ENCODE results near the gene SRSF6. TPM values are rescaled to one million over a fixed set of nuclear protein-coding genes. Genes with fewer than 3 reads are reported as not detected.
"Not testable (repeated sequence)": the region's sequence is repeated elsewhere in the genome, so short reads cannot be mapped to it uniquely, and the experiment has no call there.

The SRSF6 gene
- total RNA-seq, 1 donor from 2014 or later, result 284 TPM

DNA sequence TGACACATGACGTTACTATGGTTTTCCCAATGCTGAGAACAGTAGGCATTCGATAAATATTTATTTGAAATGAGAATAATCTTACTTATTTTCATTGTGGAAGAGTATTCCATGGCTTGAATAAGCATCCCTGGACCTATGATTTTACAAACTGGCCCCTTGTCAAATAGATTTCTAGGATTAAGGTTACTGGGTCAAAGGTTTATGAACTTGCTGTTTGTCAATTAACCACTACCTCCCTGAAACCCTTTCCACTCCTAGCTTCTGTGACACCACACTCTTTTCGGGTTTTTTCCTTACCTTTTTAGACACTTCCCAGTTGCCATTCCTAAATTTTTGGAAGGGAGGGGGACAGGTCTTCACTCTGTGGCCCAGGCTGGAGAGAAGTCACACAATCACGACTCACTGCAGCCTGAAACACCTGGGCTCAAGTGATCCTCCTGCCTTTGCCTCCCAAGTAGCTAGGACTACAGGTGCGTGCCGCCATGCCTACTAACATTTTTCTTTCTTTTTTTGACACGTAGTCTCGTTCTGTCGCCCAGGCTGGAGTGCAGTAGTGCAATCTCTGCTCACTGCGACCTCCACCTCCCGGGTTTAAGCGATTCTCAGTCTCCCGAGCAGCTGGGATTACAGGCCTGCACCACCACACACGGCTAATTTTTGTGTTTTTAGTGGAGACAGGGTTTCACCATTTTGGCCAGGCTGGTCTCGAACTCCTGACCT is 5.1 kb upstream of the SRSF6 start:
- no peak overlapping the region for H3K27ac Mint-ChIP-seq (ENCODE audit: unreplicated experiment)
- peaks cover 10% of the 10 kb centered on the region for H3K4me1 Mint-ChIP-seq
- no peak overlapping the region for H3K4me3 Mint-ChIP-seq
- TF ChIP-seq, protein P1, sequence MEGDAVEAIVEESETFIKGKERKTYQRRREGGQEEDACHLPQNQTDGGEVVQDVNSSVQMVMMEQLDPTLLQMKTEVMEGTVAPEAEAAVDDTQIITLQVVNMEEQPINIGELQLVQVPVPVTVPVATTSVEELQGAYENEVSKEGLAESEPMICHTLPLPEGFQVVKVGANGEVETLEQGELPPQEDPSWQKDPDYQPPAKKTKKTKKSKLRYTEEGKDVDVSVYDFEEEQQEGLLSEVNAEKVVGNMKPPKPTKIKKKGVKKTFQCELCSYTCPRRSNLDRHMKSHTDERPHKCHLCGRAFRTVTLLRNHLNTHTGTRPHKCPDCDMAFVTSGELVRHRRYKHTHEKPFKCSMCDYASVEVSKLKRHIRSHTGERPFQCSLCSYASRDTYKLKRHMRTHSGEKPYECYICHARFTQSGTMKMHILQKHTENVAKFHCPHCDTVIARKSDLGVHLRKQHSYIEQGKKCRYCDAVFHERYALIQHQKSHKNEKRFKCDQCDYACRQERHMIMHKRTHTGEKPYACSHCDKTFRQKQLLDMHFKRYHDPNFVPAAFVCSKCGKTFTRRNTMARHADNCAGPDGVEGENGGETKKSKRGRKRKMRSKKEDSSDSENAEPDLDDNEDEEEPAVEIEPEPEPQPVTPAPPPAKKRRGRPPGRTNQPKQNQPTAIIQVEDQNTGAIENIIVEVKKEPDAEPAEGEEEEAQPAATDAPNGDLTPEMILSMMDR (conservative IDR thresholded peaks at IDR 0.05), result no peak
- H3K36me3 Mint-ChIP-seq (ENCODE audit: low read depth), result peaks cover 3% of the 10 kb centered on the region
- H3K9me3 Mint-ChIP-seq, result no peaks in the 10 kb centered on the region
- DNase-seq (ENCODE audit: low read depth, low spot score), result no peak
- peaks cover 31% of the 10 kb centered on the region for H3K27me3 Mint-ChIP-seq (ENCODE audit: low read depth)

DNA sequence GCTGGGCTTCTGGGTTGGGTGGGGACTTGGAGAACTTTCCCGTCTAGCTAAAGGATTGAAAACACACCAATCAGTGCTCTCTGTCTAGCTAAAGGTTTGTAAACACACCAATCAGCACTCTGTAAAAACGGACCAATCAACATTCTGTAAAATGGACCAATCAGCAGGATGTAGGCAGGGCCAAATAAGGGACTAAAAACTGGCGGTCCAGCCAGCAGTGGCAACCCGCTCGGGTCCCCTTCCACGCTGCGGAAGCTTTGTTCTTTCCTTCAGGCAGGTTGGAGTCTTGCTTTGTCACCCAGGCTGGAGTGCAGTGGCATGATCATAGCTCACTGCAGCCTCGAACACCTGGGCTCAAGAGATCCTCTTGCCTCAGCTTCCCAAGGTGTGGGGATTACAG is 1.4 kb upstream of the SRSF6 start:
- H3K36me3 Mint-ChIP-seq (ENCODE audit: low read depth), result peaks cover 24% of the 10 kb centered on the region
- not testable (repeated sequence) for H3K9me3 Mint-ChIP-seq

DNA sequence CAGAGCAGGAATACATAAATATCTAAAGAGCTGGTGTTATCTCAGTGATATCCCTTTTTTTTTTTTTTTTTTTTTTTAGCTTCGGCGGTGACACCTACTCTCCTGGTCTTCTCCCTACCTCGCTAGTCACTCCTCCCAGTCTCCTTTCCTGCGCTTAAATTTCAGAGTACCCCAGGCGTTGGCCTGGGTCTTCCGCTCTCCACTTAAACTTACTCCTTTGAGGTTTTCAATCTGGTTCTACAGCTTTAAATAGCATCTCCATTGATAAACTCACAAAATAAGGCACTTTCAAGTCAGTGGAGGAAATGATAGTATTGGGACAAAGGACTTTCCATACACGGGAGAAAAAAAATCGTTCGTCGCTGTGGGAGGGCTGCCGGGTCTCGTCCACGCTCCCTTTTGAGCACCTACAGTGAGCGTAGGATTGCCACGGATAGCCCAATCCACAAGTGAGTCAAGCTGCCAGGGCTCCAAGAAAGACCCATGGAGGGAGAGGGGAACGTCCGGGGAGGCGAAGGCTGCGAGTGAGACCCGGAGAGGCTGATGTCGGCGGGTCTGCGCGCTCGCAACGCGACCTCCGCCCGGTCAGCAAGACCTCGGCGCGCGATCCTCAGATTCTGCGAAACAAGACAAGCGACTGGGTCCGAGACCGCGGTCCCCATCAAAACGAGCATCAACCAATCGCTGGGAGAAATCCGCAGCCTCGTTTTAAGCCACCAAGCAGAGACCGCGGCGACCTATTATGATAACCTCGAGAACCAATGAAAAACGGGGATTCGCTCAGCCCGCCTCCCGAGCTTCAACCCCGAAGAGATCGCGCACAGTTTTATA is 672 bp upstream of the SRSF6 start:
- Mint-ChIP-seq H3K27ac (ENCODE audit: unreplicated experiment) (peak overlapping the region; percentile 99), H3K9me3 (no peaks in the 10 kb centered on the region)

More for the DNA sequence above, 1.4 kb upstream of the SRSF6 start:
- DNase-seq (ENCODE audit: low read depth, low spot score); H3K27ac Mint-ChIP-seq (ENCODE audit: unreplicated experiment): not testable (repeated sequence)
- H3K4me1 Mint-ChIP-seq, result peaks cover 36% of the 10 kb centered on the region
- H3K4me3 Mint-ChIP-seq, result peak overlapping the region; percentile 94
- peaks cover 18% of the 10 kb centered on the region for H3K27me3 Mint-ChIP-seq (ENCODE audit: low read depth)

DNA sequence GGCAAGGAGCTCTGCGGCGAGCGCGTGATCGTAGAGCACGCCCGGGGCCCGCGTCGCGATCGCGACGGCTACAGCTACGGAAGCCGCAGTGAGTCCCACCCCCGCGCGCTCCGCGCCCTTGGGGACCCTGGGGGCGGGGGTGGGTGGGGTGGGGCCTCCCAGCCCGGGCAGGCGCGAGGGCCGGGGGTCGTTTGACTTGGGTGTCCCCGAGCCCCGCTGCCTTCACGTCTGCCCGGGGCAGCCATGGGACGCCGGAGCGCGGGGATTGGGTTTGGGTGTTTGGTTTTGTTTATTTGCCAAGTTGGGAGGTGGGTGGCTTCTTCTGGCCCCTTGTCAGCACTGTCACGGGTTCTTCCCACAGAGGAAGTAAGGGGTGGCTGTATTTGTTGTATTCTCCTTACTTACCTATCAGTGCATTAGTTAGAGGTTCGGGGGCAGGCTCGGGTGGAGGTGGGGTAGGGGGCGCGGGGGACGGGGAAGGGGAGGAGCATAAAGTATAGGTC is 777 bp downstream of the SRSF6 start:
- H3K27ac Mint-ChIP-seq (ENCODE audit: unreplicated experiment), result peak overlapping the region; percentile 87
- peaks cover 47% of the 10 kb centered on the region for H3K4me1 Mint-ChIP-seq
- no peak for DNase-seq (ENCODE audit: low read depth, low spot score)
- peak overlapping the region; percentile 95 for H3K4me3 Mint-ChIP-seq
- TF ChIP-seq, protein P1 (conservative IDR thresholded peaks at IDR 0.05), result no peak
- H3K27me3 Mint-ChIP-seq (ENCODE audit: low read depth), result peaks cover 15% of the 10 kb centered on the region
- peaks cover 37% of the 10 kb centered on the region for H3K36me3 Mint-ChIP-seq (ENCODE audit: low read depth)
- no peaks in the 10 kb centered on the region for H3K9me3 Mint-ChIP-seq

More for the DNA sequence above, 672 bp upstream of the SRSF6 start:
- DNase-seq (ENCODE audit: low read depth, low spot score), result peak; percentile 81
- peaks cover 15% of the 10 kb centered on the region for H3K27me3 Mint-ChIP-seq (ENCODE audit: low read depth)
- peaks cover 30% of the 10 kb centered on the region for H3K36me3 Mint-ChIP-seq (ENCODE audit: low read depth)
- peak overlapping the region; percentile 94 for H3K4me3 Mint-ChIP-seq
- TF ChIP-seq, protein P1 (conservative IDR thresholded peaks at IDR 0.05), result no peak
- peaks cover 43% of the 10 kb centered on the region for H3K4me1 Mint-ChIP-seq

DNA sequence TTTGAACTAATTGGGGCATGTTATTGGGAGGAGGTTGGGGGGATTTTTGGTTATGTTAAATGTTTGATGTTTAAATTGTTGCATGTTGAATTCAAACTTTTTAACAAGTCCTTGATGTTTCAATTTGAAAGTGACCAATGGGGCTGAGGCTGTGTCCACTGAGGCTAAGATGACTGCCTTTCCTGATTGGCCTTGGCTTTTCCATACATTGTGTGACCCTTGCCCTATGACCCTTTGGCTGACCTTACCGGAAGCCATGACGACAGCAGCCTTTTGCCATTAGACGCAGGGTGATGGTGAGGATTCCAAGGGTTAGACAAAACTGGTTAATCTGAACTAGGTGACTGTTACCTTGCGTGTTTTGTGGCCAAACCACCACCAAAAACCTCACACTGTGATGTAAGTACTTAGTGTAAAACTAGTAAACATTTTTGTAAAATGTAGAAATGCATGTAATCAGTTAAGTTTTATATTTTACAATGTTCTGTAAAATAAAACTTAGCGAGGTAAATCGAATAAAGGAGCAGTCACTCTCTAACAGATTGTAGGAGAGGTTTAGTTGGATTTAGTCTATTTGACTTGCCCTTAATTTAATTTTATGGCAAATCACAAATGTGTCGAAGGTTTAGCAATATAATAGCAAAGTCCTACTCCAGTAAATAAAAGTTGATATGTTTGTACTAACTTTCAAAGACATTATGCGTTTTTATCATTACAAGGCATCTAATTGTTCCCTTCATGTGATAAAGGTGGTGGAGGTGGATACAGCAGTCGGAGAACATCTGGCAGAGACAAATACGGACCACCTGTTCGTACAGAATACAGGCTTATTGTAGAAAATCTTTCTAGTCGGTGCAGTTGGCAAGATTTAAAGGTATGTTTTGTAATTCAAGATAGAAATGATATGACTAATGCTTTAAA is 1.6 kb downstream of the SRSF6 start:
- Mint-ChIP-seq H3K27ac (ENCODE audit: unreplicated experiment) (peak overlapping the region; percentile 74), H3K36me3 (ENCODE audit: low read depth) (peaks cover 45% of the 10 kb centered on the region), H3K9me3 (no peaks in the 10 kb centered on the region), H3K27me3 (ENCODE audit: low read depth) (peaks cover 9% of the 10 kb centered on the region), H3K4me3 (peak overlapping the region; percentile 95), H3K4me1 (peaks cover 54% of the 10 kb centered on the region)
- TF ChIP-seq, protein P1 (conservative IDR thresholded peaks at IDR 0.05), result no peak
- peak; percentile 60 for DNase-seq (ENCODE audit: low read depth, low spot score)
